Left kidney (tissue), 2 donors: ENCODE results near the gene HRAS. TPM values are rescaled to one million over a fixed set of nuclear protein-coding genes. Genes with fewer than 3 reads are reported as not detected.

Experiments
- DNase-seq: peaks from one replicate; pipeline ENCODE4 v3.0.0-alpha.2; 2013
- polyA plus RNA-seq: library from polyadenylated mRNA; unstranded; fragments of 120-200 nt; gene quantifications from one replicate; pipeline ENCODE4 v1.2.1, GENCODE V29; 2013; ENCODE audit not compliant: insufficient read length

The HRAS gene
- polyA plus RNA-seq, 1 donor, result 37.5 TPM

DNA sequence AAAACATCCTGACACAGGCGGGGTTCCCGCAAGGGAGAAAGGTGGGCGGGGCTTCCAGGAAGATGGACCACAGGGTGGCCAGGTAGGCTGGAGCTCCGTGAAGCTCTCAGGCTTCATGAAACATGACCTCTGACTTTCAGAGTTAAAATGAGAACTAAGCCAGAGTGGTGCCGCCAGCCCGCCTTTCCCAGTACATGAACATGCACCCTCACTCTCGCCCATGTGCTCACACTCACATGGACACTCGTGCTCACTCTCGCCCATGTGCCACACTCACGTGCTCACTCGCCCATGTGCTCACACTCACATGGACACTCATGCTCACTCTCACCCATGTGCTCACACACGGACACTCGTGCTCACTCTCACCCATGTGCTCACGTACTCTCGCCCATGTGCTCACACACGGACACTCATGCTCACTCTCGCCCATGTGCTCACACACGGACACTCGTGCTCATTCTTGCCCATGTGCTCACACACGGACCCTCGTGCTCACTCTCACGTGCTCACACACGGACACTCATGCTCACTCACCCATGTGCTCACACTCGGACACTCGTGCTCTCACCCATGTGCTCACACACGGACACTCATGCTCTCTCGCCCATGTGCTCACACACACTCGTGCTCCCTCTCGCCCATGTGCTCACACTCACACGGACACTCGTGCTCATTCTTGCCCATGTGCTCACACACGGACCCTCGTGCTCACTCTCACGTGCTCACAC, 38.4 kb downstream of the HRAS start:
- DNase-seq, result no peak

DNA sequence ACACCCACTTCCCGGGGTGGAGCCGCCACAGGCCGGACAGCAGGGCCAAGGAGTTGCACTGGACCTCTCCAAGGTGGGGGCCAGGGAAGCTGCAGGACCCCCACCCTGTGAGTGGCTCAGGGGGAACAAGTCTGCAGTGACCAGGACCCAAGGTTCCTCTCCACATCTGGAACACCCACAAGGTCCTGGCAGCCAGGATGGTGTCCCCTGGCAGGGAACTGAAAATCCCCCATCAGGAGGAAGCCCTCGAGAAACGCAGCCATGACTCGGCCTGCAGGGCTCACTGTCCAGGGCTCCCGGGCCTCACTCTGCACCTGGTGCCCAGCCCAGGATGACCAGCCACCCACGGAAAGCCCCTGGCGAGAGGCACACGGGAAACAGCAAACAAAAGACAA, 39.8 kb downstream of the HRAS start:
- no peak for DNase-seq

DNA sequence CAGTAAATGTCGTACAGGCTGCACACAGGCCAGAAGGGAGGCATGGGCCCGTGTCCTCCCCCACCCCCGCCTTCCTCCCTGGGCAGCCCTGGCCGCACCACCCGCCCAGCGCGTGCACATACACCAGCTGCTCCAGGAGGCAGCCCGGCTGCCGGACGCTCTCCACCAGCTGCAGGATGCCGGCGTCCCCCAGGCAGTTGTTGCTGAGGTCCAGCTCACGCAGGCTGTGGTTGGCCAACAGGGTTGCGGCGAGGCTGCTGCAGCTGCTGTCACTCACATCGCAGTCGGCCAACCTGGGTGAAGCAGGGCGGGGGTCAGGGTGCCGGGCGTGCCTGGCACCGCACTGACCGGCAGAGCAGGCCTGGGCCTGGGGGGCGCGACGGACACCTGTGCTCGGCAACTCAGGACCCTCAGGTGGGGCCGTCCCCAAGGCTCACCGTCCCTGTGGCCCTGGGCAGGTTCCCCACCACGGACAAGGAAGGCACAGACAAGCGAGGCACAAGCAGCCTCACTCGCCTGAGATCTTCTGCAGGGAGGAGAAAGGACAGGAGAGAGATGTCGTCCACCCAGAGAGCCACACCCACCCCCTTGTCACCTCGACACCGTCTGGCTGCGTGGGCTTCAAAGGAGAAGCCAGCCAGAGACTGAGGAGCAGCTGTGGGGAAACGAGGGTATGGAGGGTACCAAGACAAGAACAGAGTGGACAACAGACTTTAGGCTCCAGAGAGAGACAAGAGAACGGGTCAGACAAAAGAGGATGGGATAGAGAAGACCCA, 40.4 kb downstream of the HRAS start:
- no peak for DNase-seq

DNA sequence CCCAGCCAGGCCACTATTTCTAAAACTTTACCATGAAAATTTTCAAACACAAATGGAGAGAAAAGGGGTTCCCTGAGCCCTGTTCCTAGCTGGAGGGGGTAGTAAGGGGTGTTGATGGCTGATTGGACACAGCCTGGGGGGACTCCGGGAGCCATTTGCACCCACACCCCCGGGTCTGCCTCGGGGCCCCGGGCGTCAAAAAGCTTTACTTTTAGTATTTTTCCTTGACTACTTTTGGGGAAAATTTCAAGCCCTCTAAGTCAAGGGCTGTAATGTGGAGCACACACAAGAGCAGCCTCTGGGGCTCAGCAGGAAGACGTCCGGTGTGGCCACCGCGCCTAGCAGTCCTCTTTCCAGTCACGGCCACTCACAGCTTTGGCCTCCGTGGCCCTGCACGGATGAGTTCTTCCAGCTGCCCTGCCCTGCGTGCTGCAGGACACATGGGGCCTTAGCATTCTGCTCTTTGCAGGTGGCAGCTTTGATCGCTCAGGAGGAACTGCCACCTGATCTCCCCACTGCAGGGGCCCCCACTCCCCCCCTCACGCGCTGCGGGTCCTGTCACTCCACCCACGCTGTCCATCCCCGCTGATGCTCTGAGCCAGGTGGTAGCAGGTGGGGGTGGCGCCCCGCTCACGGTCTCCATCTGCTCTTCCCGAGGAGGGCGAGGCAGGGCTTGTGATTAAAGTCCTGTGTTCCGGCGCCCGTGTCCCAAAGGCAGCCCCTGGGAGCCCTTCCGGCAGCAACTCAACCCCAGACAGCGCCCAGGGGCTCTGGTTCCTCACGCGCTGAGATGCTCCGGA, 42.7 kb downstream of the HRAS start:
- DNase-seq, result no peak

DNA sequence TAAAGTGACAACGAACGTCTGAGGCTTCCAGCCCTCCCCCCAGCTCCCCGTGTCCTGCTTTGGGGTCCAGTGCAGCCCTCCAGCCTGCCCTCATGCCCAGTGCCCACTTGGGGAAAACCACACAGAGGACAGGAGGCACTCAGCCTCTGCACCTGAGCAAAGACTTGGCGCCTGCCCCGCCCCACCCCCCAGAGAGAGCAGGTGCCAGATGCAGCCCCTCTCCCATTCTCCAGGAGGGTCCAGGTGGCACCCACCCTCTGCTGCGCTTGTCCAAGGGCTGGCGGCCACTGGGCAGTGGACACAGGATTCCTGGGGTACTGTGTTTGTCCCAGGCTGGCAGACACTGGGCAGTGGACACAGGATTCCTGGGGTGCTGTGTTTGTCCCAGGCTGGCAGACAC, 44.0 kb downstream of the HRAS start:
- no peak for DNase-seq

DNA sequence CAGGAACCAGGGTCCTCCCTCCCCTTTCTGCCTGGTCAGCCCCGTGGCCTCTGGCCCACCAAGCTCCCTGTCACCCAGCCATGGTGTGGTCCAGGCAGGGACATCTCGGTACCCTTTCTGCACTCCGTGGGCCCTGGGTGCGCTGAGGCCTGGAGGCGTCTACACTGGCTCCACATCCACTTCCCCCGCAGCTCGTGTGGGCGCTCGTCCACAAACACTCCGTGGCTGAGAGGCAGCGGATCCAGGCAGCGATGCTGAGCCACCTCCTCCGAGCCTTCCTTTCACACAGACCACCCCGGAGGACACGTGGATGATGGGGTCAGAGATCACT, 44.5 kb downstream of the HRAS start:
- DNase-seq, result no peak

DNA sequence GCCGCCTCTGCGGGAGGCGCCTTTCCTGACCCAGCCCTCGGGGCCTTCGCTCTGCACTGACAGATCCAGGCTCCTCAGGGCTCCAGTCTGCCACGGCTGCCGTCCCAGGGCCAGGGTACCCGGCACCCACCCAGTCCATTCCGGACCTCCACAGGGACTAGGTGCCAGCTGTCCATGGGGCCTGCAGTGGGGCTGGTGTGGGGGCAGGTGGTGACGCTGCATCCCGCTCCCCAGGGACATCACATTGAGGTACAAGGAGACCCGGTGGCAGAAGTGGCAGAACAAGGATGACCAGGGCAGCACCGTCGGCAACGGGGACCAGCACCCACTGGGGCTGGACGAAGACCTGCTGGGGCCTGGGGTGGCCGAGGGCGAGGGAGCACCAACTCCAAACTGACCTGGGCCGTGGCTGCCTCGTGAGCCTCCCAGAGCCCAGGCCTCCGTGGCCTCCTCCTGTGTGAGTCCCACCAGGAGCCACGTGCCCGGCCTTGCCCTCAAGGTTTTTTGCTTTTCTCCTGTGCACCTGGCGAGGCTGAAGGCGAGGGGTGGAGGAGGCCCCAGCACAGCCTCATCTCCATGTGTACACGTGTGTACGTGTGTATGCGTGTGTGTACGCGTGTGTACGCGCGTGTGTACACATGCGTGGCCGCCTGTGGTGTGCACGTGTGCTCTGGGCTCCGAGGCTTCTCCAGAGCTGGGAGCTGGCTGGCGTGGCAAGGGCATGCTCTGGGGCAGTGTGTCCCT, 45.0 kb downstream of the HRAS start:
- DNase-seq, result no peak

DNA sequence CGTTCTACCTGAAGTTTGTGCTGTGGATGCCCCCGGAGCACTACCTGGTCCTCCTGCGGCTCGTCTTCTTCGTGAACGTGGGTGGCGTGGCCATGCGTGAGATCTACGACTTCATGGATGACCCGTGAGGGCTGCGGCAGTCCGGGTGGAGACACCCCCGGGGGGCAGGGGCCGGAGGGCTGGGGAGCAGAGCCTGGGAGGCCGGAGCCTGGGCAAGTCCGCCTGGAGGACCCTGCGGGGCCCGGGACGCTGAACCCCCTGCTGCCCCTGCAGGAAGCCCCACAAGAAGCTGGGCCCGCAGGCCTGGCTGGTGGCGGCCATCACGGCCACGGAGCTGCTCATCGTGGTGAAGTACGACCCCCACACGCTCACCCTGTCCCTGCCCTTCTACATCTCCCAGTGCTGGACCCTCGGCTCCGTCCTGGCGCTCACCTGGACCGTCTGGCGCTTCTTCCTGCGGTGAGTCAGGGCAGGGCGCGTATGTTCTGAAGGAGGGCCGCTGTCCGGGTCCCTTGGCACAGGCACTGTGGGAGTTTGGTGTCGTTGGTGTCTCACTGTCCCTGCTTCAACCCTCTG, 45.7 kb downstream of the HRAS start:
- no peak for DNase-seq

DNA sequence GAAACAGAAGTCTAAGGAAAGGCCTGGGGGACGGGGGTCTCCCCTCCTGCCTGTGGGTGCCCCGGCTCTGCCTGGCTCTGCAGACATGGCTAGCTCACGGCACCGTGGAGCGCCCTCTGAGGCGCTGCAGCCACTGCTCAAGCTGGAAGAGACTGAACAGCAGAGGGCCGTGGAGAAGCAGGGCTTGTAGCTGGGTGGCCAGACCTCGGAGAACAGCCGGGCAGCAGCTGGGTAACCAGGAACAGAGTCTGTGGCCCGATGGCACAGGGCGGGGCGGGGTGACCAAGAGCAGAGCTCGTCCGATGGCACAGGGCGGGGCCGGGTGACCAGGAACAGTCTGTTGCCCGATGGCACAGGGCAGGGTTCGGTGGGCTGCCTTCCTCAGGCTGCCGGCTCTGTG, 46.4 kb downstream of the HRAS start:
- DNase-seq, result no peak

DNA sequence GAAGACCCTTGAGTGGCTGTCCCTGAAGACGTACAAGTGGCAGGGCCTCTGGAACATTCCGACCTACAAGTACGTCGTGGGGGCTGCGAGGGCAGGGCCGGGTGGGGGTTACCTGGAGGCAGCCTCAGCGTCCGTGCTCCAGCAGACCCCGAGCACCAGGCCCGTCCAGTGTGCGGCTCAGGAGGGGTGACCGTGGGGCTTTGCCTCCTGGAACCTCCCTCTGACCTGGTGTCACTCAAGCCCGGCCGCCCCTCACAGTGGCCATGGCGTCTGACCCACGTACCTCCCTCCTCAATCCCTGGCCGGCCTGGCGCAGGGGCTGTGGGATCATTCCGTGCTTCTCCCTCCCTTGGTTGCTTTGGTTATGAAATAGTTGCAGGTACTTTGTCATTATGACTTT, 46.8 kb downstream of the HRAS start:
- no peak for DNase-seq

DNA sequence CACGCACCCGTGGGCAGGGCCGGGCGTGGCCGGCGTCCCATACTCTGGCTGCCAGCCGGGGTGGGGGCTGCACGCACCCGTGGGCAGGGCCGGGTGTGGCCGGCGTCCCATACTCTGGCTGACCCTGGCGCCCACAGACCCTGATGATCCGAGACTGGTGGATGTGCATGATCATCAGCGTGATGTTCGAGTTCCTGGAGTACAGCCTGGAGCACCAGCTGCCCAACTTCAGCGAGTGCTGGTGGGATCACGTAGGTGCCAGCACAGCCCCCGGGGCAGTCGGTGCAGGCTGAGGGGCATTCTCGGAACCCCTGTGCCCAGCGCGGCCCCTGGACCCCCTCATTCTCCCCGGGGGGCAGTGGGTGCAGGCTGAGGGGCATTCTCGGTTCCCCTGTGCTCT, 47.3 kb downstream of the HRAS start:
- DNase-seq, result no peak

DNA sequence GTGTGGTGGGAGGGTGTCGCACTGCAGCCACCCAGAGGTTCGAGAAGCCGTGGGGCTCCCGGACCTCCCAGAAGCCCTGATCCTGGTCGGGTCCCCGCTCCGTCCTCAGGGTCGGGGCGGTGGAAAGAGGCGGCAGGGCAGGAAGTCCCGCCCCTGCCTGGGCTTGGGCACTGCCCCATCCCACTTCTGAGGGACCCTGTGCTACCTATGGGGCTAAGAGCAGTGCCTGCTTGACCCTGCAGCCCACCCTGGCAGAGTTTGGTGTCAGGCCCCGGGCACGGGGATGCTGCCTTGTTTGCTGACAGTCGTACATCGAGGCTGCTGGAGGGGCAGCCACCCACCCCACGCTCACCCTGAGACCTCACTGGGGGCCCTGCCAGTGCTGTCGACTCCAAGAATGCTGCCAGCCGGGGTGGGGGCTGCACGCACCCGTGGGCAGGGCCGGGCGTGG, 47.8 kb downstream of the HRAS start:
- no peak for DNase-seq

DNA sequence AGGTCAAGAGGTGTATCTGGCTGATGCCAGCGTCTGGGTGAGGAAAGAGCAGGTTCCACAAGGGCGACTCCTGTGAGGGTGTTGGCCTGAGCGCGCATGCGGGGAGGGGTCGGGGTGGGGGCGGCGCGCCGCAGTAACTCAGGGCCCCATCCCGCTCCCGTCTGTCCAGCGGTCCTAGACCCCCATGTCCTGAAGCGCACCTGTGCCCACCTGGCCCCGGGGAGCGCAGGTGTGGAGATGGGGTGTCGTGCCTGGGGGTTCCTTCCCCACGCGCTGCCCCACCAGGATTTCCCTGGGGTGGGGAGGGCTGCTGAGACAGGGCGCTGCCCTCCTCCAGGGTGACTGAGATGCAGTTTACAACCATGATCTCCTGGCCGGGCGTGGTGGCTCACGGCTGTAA, 49.2 kb downstream of the HRAS start:
- DNase-seq, result no peak

DNA sequence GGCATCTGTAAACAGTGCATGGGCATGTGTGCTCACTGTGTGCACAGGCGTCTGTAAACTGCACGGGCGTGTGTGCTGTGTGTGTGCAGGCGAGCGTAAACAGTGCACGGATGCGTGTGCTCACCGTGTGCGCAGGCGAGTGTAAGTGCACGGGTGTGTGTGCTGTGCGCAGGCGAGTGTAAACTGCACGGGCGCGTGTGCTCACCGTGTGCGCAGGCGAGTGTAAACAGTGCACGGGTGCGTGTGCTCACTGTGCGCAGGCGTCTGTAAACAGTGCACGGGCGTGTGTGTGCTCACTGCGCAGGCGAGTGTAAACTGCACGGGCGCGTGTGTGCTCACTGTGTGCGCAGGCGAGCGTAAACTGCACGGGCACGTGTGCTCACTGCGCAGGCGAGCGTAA, 50.8 kb downstream of the HRAS start:
- no peak for DNase-seq

Other genes starting within 250 kb of the HRAS start
- 22.3 TPM for gene PGGHG, start 246.4 kb downstream of the HRAS start, polyA plus RNA-seq
- gene IFITM5, start 236.1 kb downstream of the HRAS start, polyA plus RNA-seq, result 0.25 TPM
- gene IFITM2, start 227.8 kb downstream of the HRAS start, polyA plus RNA-seq, result 189 TPM
- gene IFITM1, start 221.5 kb downstream of the HRAS start, polyA plus RNA-seq, result 38.1 TPM
- 235 TPM for gene IFITM3, start 214.7 kb downstream of the HRAS start, polyA plus RNA-seq
- 65.8 TPM for gene B4GALNT4, start 166.1 kb downstream of the HRAS start, polyA plus RNA-seq
- 6.6 TPM for gene PKP3, start 141.4 kb downstream of the HRAS start, polyA plus RNA-seq
- gene SIGIRR, start 120.6 kb downstream of the HRAS start, polyA plus RNA-seq, result 38.3 TPM
- 10.6 TPM for gene ANO9, start 93.6 kb downstream of the HRAS start, polyA plus RNA-seq
- 34.8 TPM for gene PTDSS2, start 85.3 kb downstream of the HRAS start, polyA plus RNA-seq
- 71.2 TPM for gene RNH1, start 28.3 kb downstream of the HRAS start, polyA plus RNA-seq
- gene LRRC56, start 2.0 kb upstream of the HRAS start, polyA plus RNA-seq, result 3.5 TPM
- gene LMNTD2, start 25.2 kb upstream of the HRAS start, polyA plus RNA-seq, result 2.5 TPM
- gene RASSF7, start 25.4 kb upstream of the HRAS start, polyA plus RNA-seq, result 34.9 TPM
- 20.6 TPM for gene PHRF1, start 40.9 kb upstream of the HRAS start, polyA plus RNA-seq
- gene IRF7, start 80.4 kb upstream of the HRAS start, polyA plus RNA-seq, result 6.4 TPM
- gene CDHR5, start 89.4 kb upstream of the HRAS start, polyA plus RNA-seq, result 46.0 TPM
- gene SCT, start 91.6 kb upstream of the HRAS start, polyA plus RNA-seq, result 0.67 TPM
- 1.1 TPM for gene DRD4, start 101.7 kb upstream of the HRAS start, polyA plus RNA-seq
- gene DEAF1, start 159.6 kb upstream of the HRAS start, polyA plus RNA-seq, result 45.6 TPM
- gene TMEM80, start 160.2 kb upstream of the HRAS start, polyA plus RNA-seq, result 56.5 TPM
- gene EPS8L2, start 170.7 kb upstream of the HRAS start, polyA plus RNA-seq, result 115 TPM
- gene TALDO1, start 211.9 kb upstream of the HRAS start, polyA plus RNA-seq, result 116 TPM
- gene GATD1, start 241.9 kb upstream of the HRAS start, polyA plus RNA-seq, result 65.7 TPM